ENCODE results near the gene SLC12A8.

Gene SLC12A8

GRCh38 chr3:125137358-125138033 lies 75.1 kb downstream of the SLC12A8 start:
- DNase-seq (ENCODE audit: low spot score): no peak

GRCh38 chr3:125136966-125137357 lies 75.6 kb downstream of the SLC12A8 start:
- no peak for DNase-seq (ENCODE audit: low spot score)

GRCh38 chr3:125136515-125136914 lies 76.0 kb downstream of the SLC12A8 start:
- no peak for DNase-seq (ENCODE audit: low spot score)

GRCh38 chr3:125134952-125135351 lies 77.6 kb downstream of the SLC12A8 start:
- no peak for DNase-seq (ENCODE audit: low spot score)

- DNase-seq (ENCODE audit: low spot score): peak; percentile 53
Measured at GRCh38 chr3:125132815-125133214, 79.7 kb downstream of the SLC12A8 start.

- DNase-seq (ENCODE audit: low spot score): no peak
Measured at GRCh38 chr3:125129512-125129997, 83.0 kb downstream of the SLC12A8 start.

- DNase-seq (ENCODE audit: low spot score): no peak
Measured at GRCh38 chr3:125128861-125129501, 83.6 kb downstream of the SLC12A8 start.

GRCh38 chr3:125126323-125126722 lies 86.2 kb downstream of the SLC12A8 start:
- no peak for DNase-seq (ENCODE audit: low spot score)

GRCh38 chr3:125125821-125126245 lies 86.7 kb downstream of the SLC12A8 start:
- DNase-seq (ENCODE audit: low spot score): no peak

GRCh38 chr3:125123451-125124305 lies 88.9 kb downstream of the SLC12A8 start:
- DNase-seq (ENCODE audit: low spot score): no peak

- DNase-seq (ENCODE audit: low spot score): peak; percentile 58
Measured at GRCh38 chr3:125121246-125122010, 91.1 kb downstream of the SLC12A8 start.

- DNase-seq (ENCODE audit: low spot score): no peak
Measured at GRCh38 chr3:125120379-125121122, 92.0 kb downstream of the SLC12A8 start.

GRCh38 chr3:125119752-125120378 lies 92.7 kb downstream of the SLC12A8 start:
- peak; percentile 50 for DNase-seq (ENCODE audit: low spot score)

- DNase-seq (ENCODE audit: low spot score): no peak
Measured at GRCh38 chr3:125118600-125118999, 93.9 kb downstream of the SLC12A8 start.

GRCh38 chr3:125117631-125118191 lies 94.8 kb downstream of the SLC12A8 start:
- DNase-seq (ENCODE audit: low spot score): no peak

- DNase-seq (ENCODE audit: low spot score): no peak
Measured at GRCh38 chr3:125116311-125117080, 96.1 kb downstream of the SLC12A8 start.

GRCh38 chr3:125115640-125116039 lies 96.9 kb downstream of the SLC12A8 start:
- no peak for DNase-seq (ENCODE audit: low spot score)

- DNase-seq (ENCODE audit: low spot score): no peak
Measured at GRCh38 chr3:125112981-125113380, 99.6 kb downstream of the SLC12A8 start.

- DNase-seq (ENCODE audit: low spot score): no peak
Measured at GRCh38 chr3:125110876-125111480, 101.6 kb downstream of the SLC12A8 start.
